Measurements from ENCODE around the gene ZNF544.
"Not testable (repeated sequence)": the region's sequence is repeated elsewhere in the genome, so short reads cannot be mapped to it uniquely, and the experiment has no call there.

Gene ZNF544

GRCh38 chr19:58252102-58252685 lies 23.5 kb downstream of the ZNF544 start:
- FAIRE-seq (no peak), DNase-seq (ENCODE audit: low spot score) (no peak)

GRCh38 chr19:58258259-58258658 lies 29.5 kb downstream of the ZNF544 start:
- not testable (repeated sequence) for FAIRE-seq; DNase-seq (ENCODE audit: low spot score)

- DNase-seq (ENCODE audit: low spot score) (no peak), FAIRE-seq (no peak)
These were observed 32.9 kb downstream of the ZNF544 start for GRCh38 chr19:58261600-58261967.

DNA sequence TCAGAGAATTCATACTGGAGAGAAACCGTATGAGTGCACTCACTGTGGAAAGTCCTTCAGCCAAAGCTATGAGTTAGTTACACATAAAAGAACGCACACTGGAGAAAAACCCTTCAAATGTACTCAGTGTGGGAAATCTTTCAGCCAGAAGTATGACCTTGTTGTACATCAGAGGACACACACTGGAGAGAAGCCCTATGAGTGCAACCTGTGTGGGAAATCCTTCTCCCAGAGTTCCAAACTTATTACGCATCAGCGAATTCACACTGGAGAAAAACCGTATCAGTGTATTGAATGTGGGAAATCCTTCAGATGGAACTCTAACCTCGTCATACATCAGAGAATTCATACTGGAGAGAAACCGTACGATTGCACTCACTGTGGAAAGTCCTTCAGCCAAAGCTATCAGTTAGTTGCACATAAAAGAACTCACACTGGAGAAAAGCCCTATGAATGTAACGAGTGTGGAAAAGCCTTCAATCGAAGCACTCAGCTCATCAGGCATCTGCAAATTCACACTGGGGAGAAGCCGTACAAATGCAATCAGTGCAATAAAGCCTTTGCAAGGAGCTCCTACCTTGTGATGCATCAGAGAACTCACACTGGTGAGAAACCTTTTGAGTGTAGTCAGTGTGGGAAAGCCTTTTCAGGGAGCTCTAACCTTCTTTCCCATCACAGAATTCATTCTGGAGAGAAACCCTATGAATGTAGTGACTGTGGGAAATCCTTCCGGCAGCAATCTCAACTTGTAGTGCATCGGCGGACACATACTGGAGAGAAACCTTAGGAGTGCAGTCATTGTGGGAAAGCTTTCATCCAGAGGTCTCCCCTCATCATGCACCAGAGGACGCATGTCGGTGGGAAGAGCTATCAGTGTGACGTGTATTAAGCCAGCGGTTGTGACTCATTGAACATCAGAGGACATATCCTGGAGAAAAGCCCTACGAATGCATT lies 33.5 kb downstream of the ZNF544 start:
- DNase-seq (ENCODE audit: low spot score), result no peak

GRCh38 chr19:58262922-58263296 lies 34.2 kb downstream of the ZNF544 start:
- no peak for FAIRE-seq
- no peak for DNase-seq (ENCODE audit: low spot score)

More for the DNA sequence above, 33.5 kb downstream of the ZNF544 start:
- no peak for FAIRE-seq

DNA sequence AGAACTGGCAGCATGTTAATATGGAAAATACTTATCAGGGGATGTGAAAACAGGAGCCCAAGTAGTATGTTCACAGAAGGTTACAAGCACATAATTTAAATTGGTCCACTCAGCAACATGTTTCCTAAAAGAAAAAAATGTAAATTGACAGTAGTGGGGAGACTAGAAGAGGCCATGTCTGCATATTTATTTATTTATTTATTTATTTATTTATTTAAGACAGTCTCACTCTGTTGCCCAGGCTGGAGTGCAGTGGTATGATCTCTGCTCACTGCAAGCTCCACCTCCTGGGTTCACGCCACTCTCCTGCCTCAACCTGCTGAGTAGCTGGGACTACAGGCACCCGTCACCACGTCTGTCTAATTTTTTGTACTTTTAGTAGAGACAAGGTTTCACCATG lies 36.4 kb downstream of the ZNF544 start:
- FAIRE-seq, result no peak
- no peak for DNase-seq (ENCODE audit: low spot score)

GRCh38 chr19:58268344-58268743 lies 39.6 kb downstream of the ZNF544 start:
- FAIRE-seq, result no peak
- DNase-seq (ENCODE audit: low spot score), result no peak

DNA sequence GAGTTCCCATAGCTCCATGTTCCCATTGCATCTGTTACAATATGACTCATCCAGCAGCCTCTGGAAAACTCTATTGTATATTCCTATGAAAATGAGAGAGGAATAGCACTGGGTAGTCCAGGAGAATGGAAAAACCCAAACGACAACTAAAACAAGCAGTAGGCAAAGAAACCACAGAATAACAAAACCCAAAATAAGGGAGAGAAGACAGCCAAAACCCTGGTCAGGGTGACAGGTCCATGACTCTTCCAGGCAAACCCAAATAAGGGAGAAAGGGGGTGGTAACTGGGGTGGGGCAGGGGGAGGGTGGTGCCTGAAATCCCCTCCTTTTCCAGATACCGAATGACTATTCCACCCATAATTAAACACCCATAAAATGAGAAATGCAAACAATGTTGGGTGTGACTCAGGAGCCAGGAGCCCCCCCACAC lies 46.1 kb downstream of the ZNF544 start:
- no peak for FAIRE-seq

GRCh38 chr19:58275564-58275963 lies 46.9 kb downstream of the ZNF544 start:
- FAIRE-seq (no peak), DNase-seq (ENCODE audit: low spot score) (no peak)

More for the DNA sequence above, 46.1 kb downstream of the ZNF544 start:
- DNase-seq (ENCODE audit: low spot score), result no peak

DNA sequence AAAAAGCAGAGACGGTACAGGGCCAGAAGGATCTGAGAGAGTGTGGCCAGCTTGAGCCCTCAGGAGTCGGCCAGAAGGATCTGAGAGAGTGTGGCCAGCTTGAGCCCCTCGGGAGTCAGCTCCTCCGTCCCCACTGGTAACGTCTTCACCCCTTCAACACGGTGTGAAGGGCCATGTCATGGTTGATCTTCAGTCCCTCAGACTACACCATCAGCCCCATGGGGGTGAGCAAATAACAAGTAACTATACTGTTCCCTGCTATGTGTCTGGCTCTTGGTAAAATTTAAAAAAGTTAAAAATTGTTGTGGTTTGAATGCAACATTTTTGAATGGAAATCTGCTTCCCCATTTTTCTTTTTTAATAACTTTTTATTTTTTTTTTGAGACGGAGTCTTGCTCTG lies 48.5 kb downstream of the ZNF544 start:
- no peak for DNase-seq (ENCODE audit: low spot score)
- FAIRE-seq, result no peak

- no peak for FAIRE-seq
- no peak for DNase-seq (ENCODE audit: low spot score)
These were observed 49.2 kb downstream of the ZNF544 start for GRCh38 chr19:58277748-58278540.

GRCh38 chr19:58278541-58279041 lies 49.9 kb downstream of the ZNF544 start, which contains the start of gene ZNF8:
Gene ZNF8, plus strand, starts transcription at chr19:58278955. Its CDS starts 127 bp downstream, at chr19:58279082.
- peak; percentile 50 for FAIRE-seq
- DNase-seq (ENCODE audit: low spot score), result peak; percentile 99

DNA sequence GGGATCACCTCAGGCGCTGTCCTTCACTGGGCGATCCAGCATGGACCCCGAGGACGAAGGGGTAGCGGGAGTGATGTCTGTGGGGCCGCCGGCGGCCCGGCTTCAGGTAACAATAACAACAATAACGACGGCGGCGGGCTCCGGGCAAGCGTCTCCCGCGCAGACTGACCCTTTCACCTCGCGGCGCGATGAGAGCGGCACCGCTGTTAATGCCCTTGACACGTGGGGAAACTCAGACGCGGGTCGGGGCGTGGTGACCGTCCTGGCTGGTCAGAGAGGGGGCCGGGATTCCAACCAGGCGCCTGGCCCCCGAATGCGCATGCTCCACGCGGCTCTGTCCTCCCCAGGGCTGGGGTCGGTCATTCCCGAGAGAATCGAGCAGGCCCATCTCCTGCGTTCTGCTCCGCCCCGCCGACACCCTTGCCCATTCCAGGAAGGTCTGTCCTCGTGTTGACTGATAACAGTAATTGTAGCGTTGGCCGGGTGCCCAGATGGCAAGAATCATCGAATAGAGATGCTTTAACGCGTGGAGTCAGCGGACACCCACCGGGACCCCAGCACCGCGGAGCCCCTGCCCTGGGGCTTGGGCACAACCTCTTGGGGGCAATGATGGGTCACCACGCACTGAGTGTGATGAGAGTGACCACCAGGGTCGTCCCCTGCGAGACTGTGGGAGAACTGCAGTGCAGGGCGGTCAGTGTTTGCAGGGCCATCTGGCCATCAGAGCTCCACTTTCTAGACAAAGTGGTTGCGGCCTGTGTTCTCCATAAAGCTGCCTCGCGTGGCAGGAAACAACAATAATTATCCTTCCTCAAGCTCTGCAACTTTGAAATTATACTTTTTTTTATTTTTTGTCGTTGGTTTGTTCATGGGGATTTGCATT lies 50.6 kb downstream of the ZNF544 start:
- FAIRE-seq (no peak), DNase-seq (ENCODE audit: low spot score) (peak; percentile 55)

DNA sequence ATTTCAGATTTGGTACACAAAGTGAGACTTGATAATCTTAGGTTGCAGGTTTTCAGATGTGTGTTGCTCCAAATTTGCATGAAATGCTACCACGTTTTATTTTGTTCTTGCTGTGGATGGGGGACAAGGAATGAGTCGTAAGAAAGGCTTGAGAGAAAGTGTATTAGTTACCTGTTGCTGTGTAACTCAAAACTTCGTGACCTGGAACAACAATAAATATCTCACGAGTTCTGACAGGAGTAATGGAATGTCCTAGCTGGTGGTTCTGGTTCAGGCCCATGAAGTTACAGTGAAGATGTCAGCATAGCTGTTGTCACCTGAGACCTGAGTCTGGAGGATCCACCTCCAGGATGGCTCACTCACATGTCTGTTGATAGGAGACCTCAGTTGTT lies 51.2 kb downstream of the ZNF544 start:
- DNase-seq (ENCODE audit: low spot score) (no peak), FAIRE-seq (no peak)

- DNase-seq (ENCODE audit: low spot score) (no peak), FAIRE-seq (no peak)
These were observed 55.5 kb downstream of the ZNF544 start for GRCh38 chr19:58284199-58284598.

DNA sequence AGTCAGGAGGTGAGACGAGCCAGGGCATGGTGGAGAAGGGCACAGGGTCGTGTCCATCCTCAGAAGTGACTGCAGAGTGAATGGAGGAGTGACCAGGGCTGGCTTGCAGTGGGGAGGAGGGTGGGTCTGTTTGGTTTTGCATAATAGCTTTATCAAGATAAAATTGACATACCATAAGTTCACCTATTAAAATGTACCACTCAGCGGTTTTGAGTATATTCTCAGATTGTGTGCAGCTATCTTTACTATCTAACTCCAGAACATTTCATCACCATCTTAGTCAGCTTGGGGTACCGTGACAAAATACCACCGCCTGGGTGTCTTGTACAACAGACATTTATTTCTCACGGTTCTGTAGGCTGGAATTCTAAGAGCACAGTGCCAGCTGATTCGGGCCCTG lies 63.2 kb downstream of the ZNF544 start:
- no peak for DNase-seq (ENCODE audit: low spot score)
- no peak for FAIRE-seq

- DNase-seq (ENCODE audit: low spot score) (no peak), FAIRE-seq (no peak)
These were observed 66.1 kb downstream of the ZNF544 start for GRCh38 chr19:58294743-58295374.

GRCh38 chr19:58296104-58296503 lies 67.4 kb downstream of the ZNF544 start:
- FAIRE-seq, result no peak
- no peak for DNase-seq (ENCODE audit: low spot score)

DNA sequence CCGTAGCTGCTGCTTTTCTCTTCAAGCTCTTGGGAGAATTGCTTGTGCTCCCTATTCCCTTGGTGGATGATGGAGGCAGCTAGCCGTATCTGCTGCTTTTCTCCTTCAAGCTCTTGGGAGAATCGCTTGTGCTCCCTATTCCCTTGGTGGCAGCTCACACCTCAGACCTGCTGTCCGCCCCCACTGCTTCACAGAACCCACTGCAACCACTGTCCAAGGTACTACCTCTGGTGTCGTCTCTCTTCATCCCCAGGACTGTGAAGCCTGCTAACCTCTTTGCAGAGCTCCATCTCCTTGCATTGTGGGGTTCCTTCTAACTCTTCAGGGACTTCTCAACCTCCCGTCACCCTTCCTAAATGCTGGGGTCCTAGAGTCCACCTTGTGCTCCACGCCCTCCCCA lies 71.9 kb downstream of the ZNF544 start:
- FAIRE-seq (no peak), DNase-seq (ENCODE audit: low spot score) (no peak)

GRCh38 chr19:58304255-58304654 lies 75.5 kb downstream of the ZNF544 start:
- no peak for DNase-seq (ENCODE audit: low spot score)
- FAIRE-seq, result no peak

Data from urothelium cell line (cell line).